Measurements from ENCODE around the gene FAM156B.
"Not testable (repeated sequence)": the region's sequence is repeated elsewhere in the genome, so short reads cannot be mapped to it uniquely, and the experiment has no call there.

The FAM156B gene

GRCh38 chrX:52896855-52897709 lies at the start of gene FAM156B:
FAM156B (plus strand) TSS chrX:52897330; CDS start chrX:52907226, 9,896 bp downstream.
- not testable (repeated sequence) for DNase-seq (ENCODE audit: low read depth)

- peak; percentile 14 for DNase-seq (ENCODE audit: low read depth)
Observed at GRCh38 chrX:52852110-52852860, 44.8 kb upstream of the FAM156B start.

GRCh38 chrX:52856991-52857525 lies 40.1 kb upstream of the FAM156B start:
- DNase-seq (ENCODE audit: low read depth), result not testable (repeated sequence)

GRCh38 chrX:52865343-52865998 lies 31.7 kb upstream of the FAM156B start:
- no peak for DNase-seq (ENCODE audit: low read depth)

- no peak for DNase-seq (ENCODE audit: low read depth)
Observed at GRCh38 chrX:52867610-52868348, 29.4 kb upstream of the FAM156B start, which contains the start of gene XAGE3. XAGE3 (minus strand) TSS chrX:52868083; CDS start chrX:52867133, 950 bp downstream.

- DNase-seq (ENCODE audit: low read depth), result no peak
Observed at GRCh38 chrX:52870046-52870445, 27.1 kb upstream of the FAM156B start.

GRCh38 chrX:52873825-52874224 lies 23.3 kb upstream of the FAM156B start:
- not testable (repeated sequence) for DNase-seq (ENCODE audit: low read depth)

- DNase-seq (ENCODE audit: low read depth), result no peak
Observed at GRCh38 chrX:52874661-52875060, 22.5 kb upstream of the FAM156B start.

GRCh38 chrX:52875436-52875835 lies 21.7 kb upstream of the FAM156B start:
- DNase-seq (ENCODE audit: low read depth), result not testable (repeated sequence)

- not testable (repeated sequence) for DNase-seq (ENCODE audit: low read depth)
Observed at GRCh38 chrX:52876386-52876785, 20.7 kb upstream of the FAM156B start.

GRCh38 chrX:52887459-52887858 lies 9.7 kb upstream of the FAM156B start:
- DNase-seq (ENCODE audit: low read depth), result not testable (repeated sequence)

GRCh38 chrX:52888090-52888489 lies 9.0 kb upstream of the FAM156B start:
- not testable (repeated sequence) for DNase-seq (ENCODE audit: low read depth)

GRCh38 chrX:52896438-52896837 lies 692 bp upstream of the FAM156B start:
- not testable (repeated sequence) for DNase-seq (ENCODE audit: low read depth)

- not testable (repeated sequence) for DNase-seq (ENCODE audit: low read depth)
Observed at GRCh38 chrX:52905531-52905930, 8.4 kb downstream of the FAM156B start.

GRCh38 chrX:52906072-52906471 lies 8.9 kb downstream of the FAM156B start:
- not testable (repeated sequence) for DNase-seq (ENCODE audit: low read depth)

GRCh38 chrX:52907137-52907536 lies 10.0 kb downstream of the FAM156B start:
- DNase-seq (ENCODE audit: low read depth), result not testable (repeated sequence)

- DNase-seq (ENCODE audit: low read depth), result not testable (repeated sequence)
Observed at GRCh38 chrX:52907900-52908299, 10.8 kb downstream of the FAM156B start.

- not testable (repeated sequence) for DNase-seq (ENCODE audit: low read depth)
Observed at GRCh38 chrX:52909313-52909969, 12.3 kb downstream of the FAM156B start.

GRCh38 chrX:52913681-52914080 lies 16.6 kb downstream of the FAM156B start:
- DNase-seq (ENCODE audit: low read depth), result not testable (repeated sequence)

GRCh38 chrX:52914704-52915103 lies 17.6 kb downstream of the FAM156B start:
- not testable (repeated sequence) for DNase-seq (ENCODE audit: low read depth)

Data from GM04503 (cell line).